WTC11 (cell line): ENCODE measurements around the gene TOM1L2.

ENCODE experiments used
- ESRRA ChIP-seq: sonication (generic); formaldehyde crosslinking; IDR thresholded peaks from 2 replicates; pipeline ENCODE4 v1.8.1; 2022; ENCODE audit warnings: mild to moderate bottlenecking, missing genetic modification reagents, borderline replicate concordance
- TF ChIP-seq, protein P1 (sequence below): fragments of 200-600 bp; IDR thresholded peaks from 2 replicates; pipeline ENCODE4 v1.8.0; 2022; ENCODE audit warnings: antibody characterized with exemption

DNA sequence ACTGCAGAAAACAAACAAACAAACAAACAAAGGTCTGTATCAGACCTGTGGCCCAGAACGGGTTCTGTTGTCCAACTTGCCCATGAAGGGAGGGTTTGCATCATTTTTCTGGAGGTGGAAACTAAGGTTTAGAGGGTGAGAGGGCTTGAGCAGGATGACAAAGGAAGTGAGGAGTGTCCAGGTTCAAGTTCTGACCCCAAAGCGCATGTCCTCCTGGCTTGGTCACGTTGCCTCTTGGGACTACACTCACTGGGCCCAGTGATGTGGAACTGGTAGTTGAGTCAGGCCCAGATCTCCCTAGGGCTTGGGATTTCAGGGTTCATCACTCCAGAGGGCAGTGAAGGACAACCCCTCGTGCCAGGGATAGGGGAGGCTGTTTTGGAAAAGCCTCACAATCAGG is 137.2 kb downstream of the TOM1L2 start:
- TF ChIP-seq, protein P1, sequence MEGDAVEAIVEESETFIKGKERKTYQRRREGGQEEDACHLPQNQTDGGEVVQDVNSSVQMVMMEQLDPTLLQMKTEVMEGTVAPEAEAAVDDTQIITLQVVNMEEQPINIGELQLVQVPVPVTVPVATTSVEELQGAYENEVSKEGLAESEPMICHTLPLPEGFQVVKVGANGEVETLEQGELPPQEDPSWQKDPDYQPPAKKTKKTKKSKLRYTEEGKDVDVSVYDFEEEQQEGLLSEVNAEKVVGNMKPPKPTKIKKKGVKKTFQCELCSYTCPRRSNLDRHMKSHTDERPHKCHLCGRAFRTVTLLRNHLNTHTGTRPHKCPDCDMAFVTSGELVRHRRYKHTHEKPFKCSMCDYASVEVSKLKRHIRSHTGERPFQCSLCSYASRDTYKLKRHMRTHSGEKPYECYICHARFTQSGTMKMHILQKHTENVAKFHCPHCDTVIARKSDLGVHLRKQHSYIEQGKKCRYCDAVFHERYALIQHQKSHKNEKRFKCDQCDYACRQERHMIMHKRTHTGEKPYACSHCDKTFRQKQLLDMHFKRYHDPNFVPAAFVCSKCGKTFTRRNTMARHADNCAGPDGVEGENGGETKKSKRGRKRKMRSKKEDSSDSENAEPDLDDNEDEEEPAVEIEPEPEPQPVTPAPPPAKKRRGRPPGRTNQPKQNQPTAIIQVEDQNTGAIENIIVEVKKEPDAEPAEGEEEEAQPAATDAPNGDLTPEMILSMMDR, result no peak
- TF ChIP-seq ESRRA, result no peak
